Measurements from ENCODE around the gene ANTXR1.

ANTXR1 gene

GRCh38 chr2:69181806-69182427, 168.9 kb downstream of the ANTXR1 start:
- intact Hi-C loops (cut with DNase I; ENCODE audit: low total_unique reads): no loop called here
- DNase-seq: no peak
- no peak overlapping the region for H3K4me3 ChIP-seq
- no peaks in the 10 kb centered on the region for H3K27me3 ChIP-seq
- peaks cover 9 to 53% (median 37%) of the 10 kb centered on the region in 3 donors for H3K36me3 ChIP-seq
- peaks cover 11 to 67% (median 29%) of the 10 kb centered on the region in 4 donors for H3K4me1 ChIP-seq
- TF ChIP-seq, protein P1, sequence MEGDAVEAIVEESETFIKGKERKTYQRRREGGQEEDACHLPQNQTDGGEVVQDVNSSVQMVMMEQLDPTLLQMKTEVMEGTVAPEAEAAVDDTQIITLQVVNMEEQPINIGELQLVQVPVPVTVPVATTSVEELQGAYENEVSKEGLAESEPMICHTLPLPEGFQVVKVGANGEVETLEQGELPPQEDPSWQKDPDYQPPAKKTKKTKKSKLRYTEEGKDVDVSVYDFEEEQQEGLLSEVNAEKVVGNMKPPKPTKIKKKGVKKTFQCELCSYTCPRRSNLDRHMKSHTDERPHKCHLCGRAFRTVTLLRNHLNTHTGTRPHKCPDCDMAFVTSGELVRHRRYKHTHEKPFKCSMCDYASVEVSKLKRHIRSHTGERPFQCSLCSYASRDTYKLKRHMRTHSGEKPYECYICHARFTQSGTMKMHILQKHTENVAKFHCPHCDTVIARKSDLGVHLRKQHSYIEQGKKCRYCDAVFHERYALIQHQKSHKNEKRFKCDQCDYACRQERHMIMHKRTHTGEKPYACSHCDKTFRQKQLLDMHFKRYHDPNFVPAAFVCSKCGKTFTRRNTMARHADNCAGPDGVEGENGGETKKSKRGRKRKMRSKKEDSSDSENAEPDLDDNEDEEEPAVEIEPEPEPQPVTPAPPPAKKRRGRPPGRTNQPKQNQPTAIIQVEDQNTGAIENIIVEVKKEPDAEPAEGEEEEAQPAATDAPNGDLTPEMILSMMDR (IDR thresholded peaks at IDR 0.05): no peak
- no peaks in the 10 kb centered on the region for H3K9me3 ChIP-seq
- peak overlapping the region in 1 of 2 donors; percentile 96 for H3K27ac ChIP-seq

DNA sequence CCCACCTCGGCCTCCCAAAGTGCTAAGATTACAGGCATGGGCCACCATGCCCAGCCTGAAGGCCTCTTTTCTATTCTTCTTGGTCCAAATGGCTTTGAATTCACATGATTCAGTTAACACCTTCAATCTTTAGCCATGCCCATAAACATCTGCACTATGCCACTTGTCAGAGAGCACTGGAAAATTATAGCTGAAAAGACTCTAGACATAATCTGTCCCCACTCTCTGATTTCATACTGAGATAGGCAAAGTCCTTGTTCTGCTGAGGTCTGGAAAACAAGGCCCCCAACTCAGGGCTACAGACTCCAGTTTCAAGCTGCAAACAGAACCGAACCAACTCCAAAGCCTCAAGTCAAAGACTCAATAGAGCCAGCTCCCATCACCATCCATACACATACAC, 170.7 kb downstream of the ANTXR1 start:
- no peaks in the 10 kb centered on the region for H3K9me3 ChIP-seq
- H3K27ac ChIP-seq: peak overlapping the region in 1 of 2 donors; percentile 4
- DNase-seq: no peak
- intact Hi-C loops (cut with DNase I; ENCODE audit: low total_unique reads): no loop called here
- H3K27me3 ChIP-seq: no peaks in the 10 kb centered on the region
- peaks cover 9 to 53% (median 37%) of the 10 kb centered on the region in 3 donors for H3K36me3 ChIP-seq
- H3K4me1 ChIP-seq: peaks cover 0 to 66% (median 22%) of the 10 kb centered on the region in 4 donors
- no peak overlapping the region for H3K4me3 ChIP-seq
- TF ChIP-seq, protein P1 (IDR thresholded peaks at IDR 0.05): no peak

DNA sequence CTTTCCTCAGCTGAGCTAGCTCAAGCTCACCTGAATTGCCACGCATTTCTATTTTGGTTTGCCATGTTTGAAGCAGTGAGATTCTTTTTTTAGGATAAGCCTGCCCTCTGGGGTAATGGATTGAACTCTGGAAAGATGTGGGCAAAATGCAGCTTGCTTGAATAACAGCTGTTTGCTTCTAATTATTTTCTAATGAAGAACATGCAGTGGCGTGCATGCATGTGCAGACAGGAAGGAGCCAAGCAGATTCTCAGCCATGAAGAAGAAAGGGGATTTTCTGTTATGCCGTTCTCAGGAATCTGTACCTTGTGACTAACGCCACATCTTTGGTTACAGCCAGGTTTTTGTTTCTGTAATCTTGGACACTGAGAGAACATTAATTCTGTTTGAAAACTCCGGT, 171.2 kb downstream of the ANTXR1 start:
- intact Hi-C loops (cut with DNase I; ENCODE audit: low total_unique reads): no loop called here
- H3K4me3 ChIP-seq: no peak overlapping the region
- TF ChIP-seq, protein P1 (IDR thresholded peaks at IDR 0.05): no peak
- peaks cover 0 to 66% (median 23%) of the 10 kb centered on the region in 4 donors for H3K4me1 ChIP-seq
- H3K9me3 ChIP-seq: no peaks in the 10 kb centered on the region
- DNase-seq: no peak
- H3K27ac ChIP-seq: peak overlapping the region; percentile 4
- peaks cover 9 to 53% (median 37%) of the 10 kb centered on the region in 3 donors for H3K36me3 ChIP-seq
- H3K27me3 ChIP-seq: no peaks in the 10 kb centered on the region

DNA sequence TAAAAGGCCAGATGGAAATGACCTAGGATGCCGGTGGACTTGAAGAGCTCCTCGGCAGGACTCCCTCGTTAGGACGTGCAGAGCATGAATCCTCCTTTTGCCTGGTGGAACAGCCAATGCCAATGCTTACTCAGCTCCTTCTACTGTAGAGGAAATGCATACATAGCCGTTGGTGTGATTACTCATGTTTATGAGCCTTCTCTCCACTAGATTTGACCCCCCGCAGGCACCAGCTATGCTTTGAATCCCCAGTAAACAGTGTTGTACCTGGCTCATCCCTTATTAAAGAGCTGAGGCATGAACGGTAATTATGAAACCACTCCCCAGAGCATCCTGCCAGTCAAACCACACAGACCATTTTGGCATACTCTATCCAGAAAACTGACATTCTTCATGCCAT, 172.8 kb downstream of the ANTXR1 start:
- TF ChIP-seq, protein P1 (IDR thresholded peaks at IDR 0.05): no peak
- H3K9me3 ChIP-seq: no peaks in the 10 kb centered on the region
- peak overlapping the region; percentile 13 to 18 for H3K27ac ChIP-seq

DNA sequence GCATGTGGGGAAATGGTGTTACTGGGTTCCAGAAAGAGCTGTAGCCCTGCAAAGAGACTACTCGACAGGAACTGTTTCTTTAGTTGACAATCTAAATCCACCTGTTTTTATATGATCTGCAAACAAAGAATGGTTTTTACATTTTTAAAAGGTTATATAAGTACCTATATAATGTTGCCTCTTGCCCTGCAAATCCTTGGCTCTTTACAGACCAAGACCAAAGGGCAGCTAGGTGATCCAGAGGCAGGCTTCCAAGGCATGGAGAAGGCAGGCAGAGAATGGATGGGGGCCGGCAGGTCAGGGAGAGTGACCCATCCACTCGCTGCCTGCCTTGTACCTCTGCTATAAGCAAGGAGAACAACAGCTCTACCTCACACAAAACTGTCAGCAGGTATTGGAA, 173.6 kb downstream of the ANTXR1 start:
- intact Hi-C loops (cut with DNase I; ENCODE audit: low total_unique reads): no loop called here
- TF ChIP-seq, protein P1 (IDR thresholded peaks at IDR 0.05): no peak
- Histone ChIP-seq H3K27ac (peak overlapping the region; percentile 1 to 18), H3K4me1 (peaks cover 0 to 71% (median 21%) of the 10 kb centered on the region in 4 donors), H3K4me3 (no peak overlapping the region), H3K36me3 (peaks cover 9 to 50% (median 35%) of the 10 kb centered on the region in 3 donors), H3K27me3 (no peaks in the 10 kb centered on the region), H3K9me3 (no peaks in the 10 kb centered on the region)
- no peak for DNase-seq

More for the DNA sequence above, 172.8 kb downstream of the ANTXR1 start:
- DNase-seq: no peak
- Histone ChIP-seq H3K4me1 (peaks cover 0 to 66% (median 19%) of the 10 kb centered on the region in 4 donors), H3K36me3 (peaks cover 9 to 53% (median 37%) of the 10 kb centered on the region in 3 donors), H3K4me3 (no peak overlapping the region), H3K27me3 (no peaks in the 10 kb centered on the region)
- intact Hi-C loops (cut with DNase I; ENCODE audit: low total_unique reads): no loop called here
